T-helper 2 cell treated with Interferon-gamma antibody and Interleukin-4, amounts not matched to agents 5 μg/mL and 100 μg/mL, for 36 hours (primary cell): Measurements from ENCODE around the gene ME3.

Experiments
- DNase-seq: peaks from one replicate; pipeline ENCODE4 v3.0.0; 2021; ENCODE audit warnings: low spot score
- H3K27ac Mint-ChIP-seq: one replicate; pipeline ENCODE4 v1.8.0; 2021; ENCODE audit warnings: mild to moderate bottlenecking, mixed read lengths
- H3K27me3 Mint-ChIP-seq: one replicate; pipeline ENCODE4 v1.8.0; 2021; ENCODE audit warnings: low read depth, mixed read lengths
- H3K36me3 Mint-ChIP-seq: one replicate; pipeline ENCODE4 v1.8.0; 2021; ENCODE audit warnings: low read depth, mixed read lengths
- H3K4me1 Mint-ChIP-seq: one replicate; pipeline ENCODE4 v1.8.0; 2021; ENCODE audit warnings: low read depth, mixed read lengths
- H3K4me3 Mint-ChIP-seq: one replicate; pipeline ENCODE4 v1.8.0; 2022; ENCODE audit warnings: mild to moderate bottlenecking, moderate library complexity, mixed read lengths
- H3K9me3 Mint-ChIP-seq: one replicate; pipeline ENCODE4 v1.8.0; 2021; ENCODE audit warnings: mixed read lengths

ME3 gene

GRCh38 chr11:86468169-86468568, 204.2 kb downstream of the ME3 start:
- Mint-ChIP-seq H3K4me3 (no peak overlapping the region), H3K27ac (no peak overlapping the region), H3K27me3 (peaks cover 4% of the 10 kb centered on the region)

DNA sequence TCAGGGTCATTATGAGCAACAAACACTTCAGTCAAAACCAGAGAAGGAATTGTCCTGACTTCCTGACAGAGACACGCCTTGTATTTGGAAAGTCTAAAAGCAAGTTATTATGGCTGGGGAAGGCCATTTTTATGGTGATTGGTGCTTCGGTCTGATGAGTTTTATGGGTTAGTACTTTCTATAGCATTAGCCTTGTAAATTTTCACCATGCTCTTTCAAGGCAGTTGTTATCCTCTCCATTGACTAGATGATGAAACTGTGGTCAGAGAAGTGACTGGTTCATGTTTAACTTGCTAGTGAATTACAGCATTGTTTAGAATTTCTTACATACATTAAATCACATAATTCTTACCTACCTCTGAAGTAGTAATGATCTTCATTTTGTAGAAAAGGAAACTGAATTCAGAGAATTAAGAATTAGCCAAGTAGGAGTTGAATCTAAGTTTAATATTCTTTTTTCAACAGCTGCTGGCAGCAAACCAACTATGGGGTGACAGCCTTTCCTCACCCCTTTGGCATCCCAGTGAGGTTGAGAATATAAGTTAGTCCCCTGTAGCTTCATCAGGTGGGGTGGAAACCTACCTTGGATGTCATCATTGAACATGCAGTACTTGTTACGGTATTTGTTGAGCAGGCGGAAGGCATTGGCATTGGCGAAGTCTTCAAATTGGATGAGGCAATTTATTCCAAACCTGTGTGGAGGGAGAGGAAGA, 207.8 kb downstream of the ME3 start:
- Mint-ChIP-seq H3K4me3 (no peak overlapping the region), H3K27me3 (peaks cover 4% of the 10 kb centered on the region), H3K9me3 (no peaks in the 10 kb centered on the region), H3K36me3 (no peaks in the 10 kb centered on the region), H3K4me1 (peaks cover 5% of the 10 kb centered on the region), H3K27ac (no peak overlapping the region)
- DNase-seq = no peak

More at GRCh38 chr11:86468169-86468568, 204.2 kb downstream of the ME3 start:
- no peaks in the 10 kb centered on the region for H3K9me3 Mint-ChIP-seq
- DNase-seq = no peak
- H3K36me3 Mint-ChIP-seq = no peaks in the 10 kb centered on the region
- no peaks in the 10 kb centered on the region for H3K4me1 Mint-ChIP-seq

DNA sequence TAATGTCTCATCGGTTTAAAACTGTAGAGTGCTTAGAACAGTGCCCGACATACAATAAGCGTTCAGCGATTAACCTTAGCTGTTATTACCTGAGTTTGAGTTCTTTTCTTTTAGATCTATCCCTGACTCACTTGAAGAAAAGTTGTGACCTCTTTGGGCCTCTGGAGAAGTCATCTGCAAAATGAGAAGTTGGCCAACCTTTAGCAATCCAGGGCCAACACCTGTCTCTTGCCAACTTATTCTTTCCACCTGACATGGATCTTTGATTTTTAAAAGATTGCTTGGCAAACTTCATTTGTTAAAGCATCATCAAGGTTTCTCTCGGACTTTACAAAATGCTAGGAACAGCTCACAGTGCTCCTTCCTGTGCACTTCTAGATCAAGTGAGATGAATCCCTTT, 208.5 kb downstream of the ME3 start:
- no peak for DNase-seq
- peaks cover 5% of the 10 kb centered on the region for H3K4me1 Mint-ChIP-seq
- H3K27me3 Mint-ChIP-seq = peaks cover 4% of the 10 kb centered on the region
- H3K27ac Mint-ChIP-seq = no peak overlapping the region
- H3K4me3 Mint-ChIP-seq = no peak overlapping the region
- no peaks in the 10 kb centered on the region for H3K9me3 Mint-ChIP-seq
- H3K36me3 Mint-ChIP-seq = no peaks in the 10 kb centered on the region

DNA sequence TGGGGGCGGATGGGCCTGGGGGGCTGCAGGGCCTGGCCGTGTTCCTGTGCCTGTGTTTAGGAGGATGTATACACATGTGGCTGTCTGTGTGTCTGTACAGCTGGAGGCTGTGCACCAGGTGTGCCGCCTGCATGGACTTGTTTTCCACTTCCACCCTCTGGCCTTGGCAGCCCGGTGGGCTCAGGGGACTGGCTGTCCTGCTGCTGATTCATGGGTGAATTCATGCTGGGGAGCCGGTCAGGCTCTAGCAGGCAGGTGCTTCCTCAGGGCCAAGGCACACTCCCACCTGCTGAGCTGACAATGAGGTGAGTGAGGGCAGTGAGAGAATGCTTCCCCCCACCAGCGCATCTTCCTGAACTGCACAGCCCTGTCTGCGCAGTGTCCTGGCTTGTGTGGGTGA, 209.3 kb downstream of the ME3 start:
- no peaks in the 10 kb centered on the region for H3K36me3 Mint-ChIP-seq
- H3K27me3 Mint-ChIP-seq = peaks cover 2% of the 10 kb centered on the region
- no peak for DNase-seq
- no peak overlapping the region for H3K4me3 Mint-ChIP-seq
- H3K27ac Mint-ChIP-seq = no peak overlapping the region
- no peaks in the 10 kb centered on the region for H3K9me3 Mint-ChIP-seq
- peaks cover 5% of the 10 kb centered on the region for H3K4me1 Mint-ChIP-seq

- Mint-ChIP-seq H3K27ac (no peak overlapping the region), H3K36me3 (no peaks in the 10 kb centered on the region), H3K9me3 (no peaks in the 10 kb centered on the region), H3K4me1 (peaks cover 5% of the 10 kb centered on the region), H3K4me3 (no peak overlapping the region), H3K27me3 (no peaks in the 10 kb centered on the region)
- no peak for DNase-seq
These were observed 210.5 kb downstream of the ME3 start for GRCh38 chr11:86461892-86462291.

DNA sequence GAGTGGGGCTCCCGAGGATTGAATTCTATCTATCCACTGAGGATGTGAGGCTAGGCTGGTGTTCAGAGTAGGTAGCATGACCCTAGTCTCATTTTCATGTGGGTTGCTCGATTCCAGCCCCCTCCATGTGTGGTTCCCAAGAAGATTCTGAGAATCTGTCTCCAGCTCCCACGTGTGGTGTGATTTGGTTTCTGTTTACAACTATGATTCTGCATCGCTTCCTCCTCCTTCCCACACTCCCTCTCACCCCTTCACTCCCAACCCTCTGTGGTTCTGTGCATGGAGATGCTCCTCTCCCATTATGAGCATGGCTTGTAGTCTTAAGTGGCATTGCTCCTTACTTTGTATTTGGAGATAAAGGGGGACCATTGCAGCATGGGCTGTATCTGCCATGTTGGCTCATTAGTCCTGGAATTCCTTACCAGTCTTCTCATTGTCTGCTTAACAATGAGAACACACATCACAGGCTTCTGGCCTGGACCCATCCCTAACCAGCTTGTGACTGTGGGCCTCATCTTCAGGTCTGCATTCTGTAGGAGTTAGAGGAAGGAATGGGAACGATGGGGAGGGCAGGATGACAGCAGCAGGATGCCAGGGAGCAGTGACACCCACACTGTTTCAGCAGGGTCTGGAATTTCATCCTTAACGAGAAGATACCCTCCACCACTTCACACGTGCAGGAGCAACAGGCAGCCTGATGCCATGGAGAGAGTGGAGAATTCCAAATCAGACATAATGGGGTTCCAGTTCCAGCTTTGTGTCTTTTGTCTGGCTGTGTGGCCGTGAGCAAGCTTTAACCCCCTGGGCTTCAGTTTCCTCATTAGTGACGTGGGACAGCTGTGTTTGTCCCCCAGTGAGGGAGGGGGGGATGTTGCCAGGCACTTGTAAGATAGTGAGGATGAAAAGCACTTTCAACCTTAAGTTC, 211.7 kb downstream of the ME3 start:
- no peaks in the 10 kb centered on the region for H3K27me3 Mint-ChIP-seq
- no peak overlapping the region for H3K4me3 Mint-ChIP-seq
- no peak for DNase-seq
- no peaks in the 10 kb centered on the region for H3K9me3 Mint-ChIP-seq
- no peaks in the 10 kb centered on the region for H3K36me3 Mint-ChIP-seq
- H3K27ac Mint-ChIP-seq = no peak overlapping the region
- H3K4me1 Mint-ChIP-seq = peaks cover 11% of the 10 kb centered on the region

DNA sequence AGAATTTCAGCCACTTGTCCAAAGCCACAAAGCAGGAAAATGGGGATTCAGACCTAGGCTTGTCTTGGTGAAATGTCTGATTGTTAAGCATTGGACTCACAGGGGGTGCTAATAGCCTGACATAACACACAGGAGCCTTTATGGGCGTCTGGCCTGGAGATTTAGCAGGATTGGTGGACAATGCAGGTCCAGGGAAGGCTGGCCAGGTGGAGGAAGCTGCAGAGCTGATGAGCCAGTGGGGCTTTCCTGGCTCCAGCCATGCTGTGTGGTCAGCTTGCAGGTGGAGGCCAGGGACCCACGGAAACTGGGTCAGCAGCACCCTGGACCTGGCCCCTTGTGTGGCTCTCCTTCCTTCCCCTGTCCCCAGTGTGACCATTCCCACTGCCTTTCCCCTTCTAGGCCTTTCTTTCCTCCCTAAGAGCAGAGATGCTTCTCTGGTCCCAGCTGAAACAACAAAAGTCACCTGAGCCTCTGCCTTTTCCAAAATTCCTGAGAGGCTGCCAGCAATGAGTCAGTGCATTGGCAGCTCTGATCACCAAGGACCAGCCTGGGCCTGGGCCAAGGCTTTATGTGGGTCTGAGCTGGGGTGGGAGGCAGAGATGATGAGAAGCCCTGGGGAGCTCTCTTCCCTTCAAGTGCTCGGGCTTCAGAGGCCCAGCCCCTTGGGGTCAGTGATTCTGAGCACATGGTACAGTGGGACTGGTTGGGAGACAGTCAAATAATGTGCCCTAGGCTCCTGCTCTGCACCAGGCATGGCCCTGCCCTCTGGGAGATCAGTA, 212.5 kb downstream of the ME3 start:
- Mint-ChIP-seq H3K36me3 (no peaks in the 10 kb centered on the region), H3K4me1 (peaks cover 11% of the 10 kb centered on the region), H3K9me3 (no peaks in the 10 kb centered on the region), H3K27ac (no peak overlapping the region), H3K4me3 (no peak overlapping the region), H3K27me3 (no peaks in the 10 kb centered on the region)
- DNase-seq = no peak

GRCh38 chr11:86459002-86459385, 213.4 kb downstream of the ME3 start:
- Mint-ChIP-seq H3K36me3 (no peaks in the 10 kb centered on the region), H3K4me3 (no peak overlapping the region), H3K4me1 (peaks cover 12% of the 10 kb centered on the region), H3K9me3 (no peaks in the 10 kb centered on the region), H3K27ac (no peak overlapping the region), H3K27me3 (no peaks in the 10 kb centered on the region)
- DNase-seq = no peak

DNA sequence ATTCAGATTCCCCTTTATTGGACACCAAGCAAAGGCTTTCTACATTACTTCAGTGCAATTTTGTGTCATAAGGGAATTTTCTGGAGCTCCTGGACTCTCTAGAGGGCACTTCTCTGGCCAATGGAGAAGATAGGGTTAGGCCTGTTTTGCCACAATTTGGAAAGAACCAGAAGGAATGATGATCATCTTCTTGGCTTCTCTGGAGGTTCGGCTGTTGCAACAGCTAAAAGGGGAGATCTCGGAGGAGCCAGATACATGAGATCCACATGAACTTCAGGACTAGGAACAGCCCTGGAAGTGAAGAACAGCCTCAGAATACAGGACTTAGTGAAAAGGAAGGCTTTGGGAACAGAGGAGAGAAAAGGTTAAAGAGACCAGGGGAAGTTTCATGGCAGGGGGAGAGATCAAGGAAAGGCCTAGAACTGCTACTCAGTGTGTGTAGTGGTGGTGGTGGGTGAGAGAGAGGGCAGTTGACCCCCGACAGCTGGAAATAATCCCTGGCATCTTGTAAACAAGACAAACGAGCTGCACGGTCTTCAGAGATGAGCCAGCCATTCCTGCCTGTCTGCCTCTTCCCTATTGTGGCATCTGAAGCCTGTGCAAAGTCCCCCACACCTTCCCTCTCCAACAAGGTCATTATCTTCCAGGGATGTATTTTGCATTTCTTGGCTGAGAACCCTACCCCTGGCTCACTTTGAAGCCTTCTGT, 214.0 kb downstream of the ME3 start:
- no peak overlapping the region for H3K4me3 Mint-ChIP-seq
- H3K27me3 Mint-ChIP-seq = no peaks in the 10 kb centered on the region
- H3K36me3 Mint-ChIP-seq = no peaks in the 10 kb centered on the region
- H3K9me3 Mint-ChIP-seq = no peaks in the 10 kb centered on the region
- peaks cover 15% of the 10 kb centered on the region for H3K4me1 Mint-ChIP-seq
- DNase-seq = no peak
- H3K27ac Mint-ChIP-seq = no peak overlapping the region

DNA sequence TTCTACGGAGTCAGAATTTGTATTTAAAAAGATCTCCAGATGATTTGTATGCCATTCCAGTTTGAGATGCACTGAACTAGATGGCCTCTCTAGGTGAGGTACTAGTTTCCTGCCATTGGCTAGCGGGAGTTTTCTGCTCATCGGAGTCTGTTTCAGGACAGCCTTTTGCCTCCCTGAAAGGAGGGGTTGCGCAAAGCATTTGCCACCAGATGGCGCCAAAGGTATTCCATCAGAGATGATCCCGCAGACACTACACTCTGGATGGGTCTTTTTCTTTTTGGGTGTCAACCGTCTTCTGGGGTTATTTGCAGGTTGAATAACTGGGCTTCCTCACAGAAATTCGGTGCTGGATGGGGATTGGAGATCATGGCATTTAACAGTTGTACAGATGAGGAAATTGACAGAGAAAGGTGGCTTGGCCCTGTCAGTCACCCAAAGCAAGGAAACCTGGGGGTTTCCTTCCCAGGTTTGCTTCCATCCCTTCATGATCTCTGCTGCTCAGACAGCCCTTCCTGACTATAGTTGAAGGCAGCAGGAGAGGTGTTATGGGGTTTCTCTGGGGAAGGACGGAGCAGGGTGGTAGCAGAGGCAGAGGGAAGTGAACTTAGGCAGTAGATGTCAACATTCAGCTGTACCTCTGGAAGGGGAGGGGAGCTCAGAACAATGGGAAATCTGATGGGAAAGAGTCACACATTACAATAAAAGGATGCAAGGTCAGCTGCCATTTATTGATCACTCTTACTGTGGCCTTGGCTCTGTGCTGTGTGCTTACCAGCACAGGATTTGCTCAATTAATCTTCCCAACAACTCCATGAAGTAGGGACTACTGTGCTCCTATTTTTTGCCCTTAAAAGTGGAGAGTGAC, 216.1 kb downstream of the ME3 start:
- no peak overlapping the region for H3K27ac Mint-ChIP-seq
- H3K27me3 Mint-ChIP-seq = no peaks in the 10 kb centered on the region
- peaks cover 15% of the 10 kb centered on the region for H3K4me1 Mint-ChIP-seq
- peak; percentile 68 for DNase-seq
- no peak overlapping the region for H3K4me3 Mint-ChIP-seq
- no peaks in the 10 kb centered on the region for H3K36me3 Mint-ChIP-seq
- no peaks in the 10 kb centered on the region for H3K9me3 Mint-ChIP-seq

DNA sequence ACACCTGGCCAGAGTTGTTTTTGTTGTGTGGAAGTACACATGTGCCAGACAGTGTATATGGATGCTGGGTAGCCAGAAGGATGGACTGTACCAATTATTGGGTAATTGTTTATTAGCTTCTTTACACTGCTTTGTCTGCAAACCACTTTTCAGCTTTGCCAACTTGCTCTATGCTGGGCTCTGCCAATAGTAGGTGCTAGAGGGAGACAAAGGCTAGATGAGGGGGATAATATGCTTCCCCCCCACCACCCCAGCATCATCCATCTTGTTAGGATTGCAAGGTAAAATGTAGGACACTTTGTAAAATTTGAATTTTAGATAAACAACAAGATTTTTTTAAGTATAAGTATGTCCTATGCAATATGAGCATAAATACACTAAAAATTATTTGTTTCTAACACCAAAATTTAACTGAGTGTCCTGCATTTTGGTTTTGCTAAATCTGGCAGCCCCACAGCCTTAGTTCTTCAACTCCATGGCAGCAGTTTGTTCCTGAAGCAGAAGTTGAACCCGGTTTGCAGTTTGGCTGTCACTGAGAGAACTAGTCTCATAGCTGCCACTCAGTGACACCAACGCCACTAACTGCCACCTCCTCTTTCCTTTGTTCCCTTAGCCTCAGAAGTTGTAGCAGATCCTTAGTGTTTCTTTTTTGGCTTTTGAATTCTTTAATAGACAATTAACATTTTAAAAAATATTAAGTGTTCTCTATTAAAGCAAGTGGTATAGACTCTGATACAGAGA, 219.0 kb downstream of the ME3 start:
- Mint-ChIP-seq H3K9me3 (no peaks in the 10 kb centered on the region), H3K4me3 (no peak overlapping the region), H3K27ac (no peak overlapping the region), H3K4me1 (peaks cover 10% of the 10 kb centered on the region), H3K36me3 (no peaks in the 10 kb centered on the region), H3K27me3 (no peaks in the 10 kb centered on the region)
- no peak for DNase-seq

DNA sequence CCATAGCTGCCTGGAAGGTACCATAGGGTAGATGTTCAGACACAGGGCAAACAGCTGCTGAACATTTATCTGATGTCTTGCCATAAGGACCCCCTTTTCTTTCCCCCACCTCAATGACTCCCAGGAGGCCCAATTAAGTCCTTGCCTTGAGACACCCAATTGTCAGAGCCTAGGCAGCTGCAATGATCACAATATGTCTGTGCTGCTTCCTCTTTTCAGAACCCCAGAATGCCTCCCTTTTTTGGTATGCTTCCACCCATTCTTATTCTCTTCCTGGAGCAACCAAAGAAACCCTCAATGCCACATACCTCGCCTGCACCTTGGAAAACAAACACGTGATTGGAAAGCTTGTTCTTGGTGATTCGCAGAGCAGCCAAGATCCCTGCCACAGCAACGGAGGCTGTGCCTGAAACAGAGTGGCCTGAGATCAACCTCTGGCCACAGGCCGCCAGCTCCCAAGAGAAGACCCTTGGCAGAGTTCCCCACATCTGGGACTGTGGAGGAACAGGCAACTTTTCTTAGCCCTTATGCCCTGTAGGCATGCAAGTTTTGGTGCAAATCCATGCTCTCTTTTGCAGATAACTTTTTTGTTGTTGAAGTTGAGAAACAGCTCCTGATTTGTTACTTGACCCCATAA, 222.3 kb downstream of the ME3 start:
- Mint-ChIP-seq H3K9me3 (no peaks in the 10 kb centered on the region), H3K4me3 (no peak overlapping the region), H3K27me3 (no peaks in the 10 kb centered on the region), H3K27ac (no peak overlapping the region), H3K4me1 (peaks cover 17% of the 10 kb centered on the region), H3K36me3 (peaks cover 2% of the 10 kb centered on the region)
- peak; percentile 3 for DNase-seq
